ENCODE results near the gene PKHD1.

Gene PKHD1

DNA sequence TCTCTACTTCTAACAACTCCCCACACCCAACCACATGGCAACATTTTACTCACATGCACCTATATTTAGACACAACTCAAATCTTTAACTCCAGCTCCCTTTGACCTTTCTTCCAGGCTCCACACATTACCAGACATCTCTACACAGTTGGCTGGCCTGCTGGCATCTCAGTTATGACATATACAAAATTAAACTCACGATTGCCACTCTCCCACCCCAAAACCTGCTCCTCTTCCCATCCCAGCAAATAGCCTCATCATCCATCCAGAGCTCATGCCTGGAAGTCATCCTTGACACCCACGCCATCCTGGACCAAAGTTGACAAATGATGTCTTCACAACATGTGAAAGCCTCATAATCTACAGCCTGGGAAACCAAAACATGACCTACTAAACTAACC, 176.6 kb downstream of the PKHD1 start:
- no peaks in the 10 kb centered on the region for H3K4me1 ChIP-seq
- no peaks in the 10 kb centered on the region; the same call in 1 of the 2 replicates for H3K27me3 ChIP-seq (ENCODE audit: low read depth)
- H3K4me3 ChIP-seq = no peak overlapping the region
- no peak for DNase-seq (ENCODE audit: low spot score in 2 of 2)
- in situ Hi-C loops (cut with MboI; ENCODE audit: low sequenced_read_pairs) = no loop called here
- no peaks in the 10 kb centered on the region for H3K9me3 ChIP-seq
- H3K36me3 ChIP-seq (replicated peaks) = no peaks in the 10 kb centered on the region

- no peaks in the 10 kb centered on the region for H3K36me3 ChIP-seq (replicated peaks)
- H3K27me3 ChIP-seq (ENCODE audit: low read depth) = no peaks in the 10 kb centered on the region; the same call in 1 of the 2 replicates
- H3K9me3 ChIP-seq = no peaks in the 10 kb centered on the region
- no peak for DNase-seq (ENCODE audit: low spot score in 2 of 2)
- H3K4me1 ChIP-seq = no peaks in the 10 kb centered on the region
- in situ Hi-C loops (cut with MboI; ENCODE audit: low sequenced_read_pairs) = no loop called here
- no peak overlapping the region for H3K4me3 ChIP-seq
Observed at GRCh38 chr6:51908243-51908642, 179.2 kb downstream of the PKHD1 start.

DNA sequence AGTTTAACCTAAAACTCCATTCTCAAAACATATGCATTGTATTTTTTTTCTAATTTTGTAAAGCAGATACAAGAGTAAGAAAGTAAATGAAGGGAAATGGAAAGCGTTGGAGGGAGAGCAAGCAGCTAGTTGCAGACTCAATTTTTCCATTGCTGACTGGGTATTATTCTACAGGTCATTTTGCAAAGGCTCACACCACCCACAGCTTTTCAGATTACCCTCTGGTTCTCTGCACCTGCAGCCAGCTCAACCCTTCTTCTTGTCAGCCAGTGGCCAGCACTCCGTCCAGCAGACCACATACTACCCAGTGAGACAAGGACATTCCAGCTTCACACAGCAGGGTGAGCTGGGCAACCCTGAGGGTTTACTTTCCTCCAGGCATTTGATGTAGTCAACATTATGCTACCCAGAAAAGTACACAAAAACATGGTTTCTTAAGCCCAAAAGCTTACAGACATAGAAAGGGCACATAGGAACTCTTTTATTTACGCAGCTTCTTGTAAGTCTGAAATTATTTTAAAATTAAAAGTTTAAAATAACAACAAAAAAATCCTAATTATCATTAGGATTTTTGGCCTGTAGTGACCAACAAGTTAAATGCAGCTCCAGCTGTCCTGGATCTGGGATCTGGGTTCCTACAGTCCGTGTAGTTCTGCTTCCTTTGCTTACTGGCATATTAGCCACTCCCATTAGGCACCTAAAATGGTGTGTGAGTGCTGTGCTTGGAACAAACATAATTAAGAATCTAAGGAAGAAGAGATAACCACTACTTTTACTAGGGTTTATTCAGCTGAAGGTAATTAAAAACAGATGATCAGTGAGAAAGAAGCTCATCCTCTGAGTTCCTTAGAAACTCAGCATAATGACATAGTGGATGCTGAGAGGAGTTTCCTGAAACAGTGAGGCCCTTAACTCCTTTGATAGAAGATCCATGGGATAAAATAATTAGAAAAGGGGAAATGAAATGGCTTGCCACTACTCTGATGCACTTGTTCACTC, 185.3 kb downstream of the PKHD1 start:
- Histone ChIP-seq H3K27me3 (ENCODE audit: low read depth) (no peaks in the 10 kb centered on the region; the same call in 1 of the 2 replicates), H3K36me3 (replicated peaks) (no peaks in the 10 kb centered on the region), H3K4me3 (no peak overlapping the region), H3K9me3 (no peaks in the 10 kb centered on the region), H3K4me1 (no peaks in the 10 kb centered on the region)
- DNase-seq (ENCODE audit: low spot score in 2 of 2) = no peak
- in situ Hi-C loops (cut with MboI; ENCODE audit: low sequenced_read_pairs) = no loop called here

DNA sequence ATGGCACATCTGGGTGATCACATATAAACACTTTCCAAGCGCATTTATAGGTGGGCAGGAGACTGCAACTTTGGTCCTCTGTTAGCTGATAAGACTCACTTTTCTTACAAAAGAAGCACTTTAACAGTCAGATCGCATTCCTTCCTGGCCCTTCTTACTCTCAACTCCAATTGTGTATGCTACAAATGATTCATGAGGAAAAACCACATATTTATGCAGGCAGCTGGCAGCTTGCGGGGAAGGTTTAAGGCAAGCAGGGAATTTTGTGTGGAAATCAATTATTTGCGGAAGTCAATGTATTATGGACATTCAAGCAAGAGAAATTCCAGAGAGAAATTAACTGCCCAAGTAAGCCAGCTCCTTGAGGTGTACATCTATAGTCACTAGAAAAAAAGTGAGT, 194.0 kb downstream of the PKHD1 start:
- no peaks in the 10 kb centered on the region for H3K27me3 ChIP-seq (ENCODE audit: low read depth)
- H3K36me3 ChIP-seq (replicated peaks) = no peaks in the 10 kb centered on the region
- H3K9me3 ChIP-seq = no peaks in the 10 kb centered on the region
- H3K4me1 ChIP-seq = no peaks in the 10 kb centered on the region
- H3K4me3 ChIP-seq = no peak overlapping the region
- in situ Hi-C loops (cut with MboI; ENCODE audit: low sequenced_read_pairs) = no loop called here
- no peak for DNase-seq (ENCODE audit: low spot score in 2 of 2)

DNA sequence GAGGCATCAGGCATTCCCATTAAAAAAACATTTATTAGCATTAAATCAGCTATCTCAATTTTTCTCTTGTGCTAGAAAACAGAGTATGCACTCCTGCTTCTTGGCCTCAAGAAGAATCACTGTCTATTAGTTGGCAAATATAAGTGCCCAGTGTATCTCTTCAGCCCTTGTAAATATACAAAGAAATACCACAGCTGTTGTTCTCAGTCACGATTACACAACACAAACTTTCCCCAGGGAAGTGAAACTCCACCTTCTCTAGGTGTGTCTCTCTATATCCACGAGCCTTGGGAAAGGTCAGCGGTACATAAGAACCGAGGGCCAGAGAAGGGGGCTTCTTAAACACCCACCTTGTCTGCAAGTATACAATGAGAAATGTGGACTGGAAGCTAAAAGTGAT, 194.7 kb downstream of the PKHD1 start:
- no peaks in the 10 kb centered on the region for H3K9me3 ChIP-seq
- no peak overlapping the region for H3K4me3 ChIP-seq
- H3K36me3 ChIP-seq (replicated peaks) = no peaks in the 10 kb centered on the region
- H3K27me3 ChIP-seq (ENCODE audit: low read depth) = no peaks in the 10 kb centered on the region
- no peaks in the 10 kb centered on the region for H3K4me1 ChIP-seq
- no peak for DNase-seq (ENCODE audit: low spot score in 2 of 2)
- in situ Hi-C loops (cut with MboI; ENCODE audit: low sequenced_read_pairs) = no loop called here

DNA sequence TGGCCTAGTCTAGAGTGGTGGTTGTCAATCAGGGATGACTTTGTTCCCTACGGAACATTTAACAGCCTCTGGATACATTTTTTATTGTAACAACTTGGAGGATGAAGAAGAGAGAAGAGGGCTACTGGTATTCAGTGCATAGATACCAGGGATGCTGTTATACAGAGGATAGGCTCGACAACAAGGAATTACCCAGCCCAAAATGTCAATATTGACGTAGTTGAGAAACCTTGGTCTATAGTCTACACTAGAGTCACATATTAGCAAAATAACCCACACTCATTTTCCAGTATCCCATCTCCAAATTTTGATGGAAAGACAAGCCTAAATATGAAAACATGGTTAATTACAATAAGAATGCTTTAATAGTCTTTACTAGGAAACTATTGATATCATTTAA, 195.1 kb downstream of the PKHD1 start:
- Histone ChIP-seq H3K36me3 (replicated peaks) (no peaks in the 10 kb centered on the region), H3K4me1 (no peaks in the 10 kb centered on the region), H3K27me3 (ENCODE audit: low read depth) (no peaks in the 10 kb centered on the region), H3K4me3 (no peak overlapping the region), H3K9me3 (no peaks in the 10 kb centered on the region)
- in situ Hi-C loops (cut with MboI; ENCODE audit: low sequenced_read_pairs) = no loop called here
- no peak for DNase-seq (ENCODE audit: low spot score in 2 of 2)

- no peaks in the 10 kb centered on the region for H3K27me3 ChIP-seq (ENCODE audit: low read depth)
- no peaks in the 10 kb centered on the region for H3K4me1 ChIP-seq
- H3K4me3 ChIP-seq = no peak overlapping the region
- in situ Hi-C loops (cut with MboI; ENCODE audit: low sequenced_read_pairs) = no loop called here
- H3K36me3 ChIP-seq (replicated peaks) = no peaks in the 10 kb centered on the region
- DNase-seq (ENCODE audit: low spot score in 2 of 2) = no peak
- H3K9me3 ChIP-seq = no peaks in the 10 kb centered on the region
Observed at GRCh38 chr6:51891784-51892183, 195.6 kb downstream of the PKHD1 start.

DNA sequence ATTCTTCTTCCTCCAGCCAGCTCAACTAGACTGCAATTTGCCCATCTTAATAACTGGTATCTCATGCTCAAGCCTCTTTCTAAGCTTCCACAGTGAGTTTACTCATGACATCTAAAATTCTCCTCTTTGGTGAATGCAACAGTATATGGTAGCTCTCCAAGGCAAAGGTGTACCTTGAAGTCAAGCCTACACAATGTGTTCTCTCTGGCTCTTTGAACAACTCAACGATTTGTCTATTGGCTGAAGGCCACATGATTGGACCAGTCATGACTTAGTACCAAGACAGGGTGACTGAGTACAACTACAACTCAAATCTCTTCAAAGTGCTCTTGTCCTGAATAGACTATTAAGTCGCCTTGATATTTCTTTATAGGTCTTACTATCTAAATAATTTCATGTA, 199.6 kb downstream of the PKHD1 start:
- in situ Hi-C loops (cut with MboI; ENCODE audit: low sequenced_read_pairs) = no loop called here
- DNase-seq (ENCODE audit: low spot score in 2 of 2) = no peak
- H3K27me3 ChIP-seq (ENCODE audit: low read depth) = no peaks in the 10 kb centered on the region
- H3K36me3 ChIP-seq (replicated peaks) = no peaks in the 10 kb centered on the region
- no peaks in the 10 kb centered on the region for H3K4me1 ChIP-seq
- H3K9me3 ChIP-seq = no peaks in the 10 kb centered on the region
- no peak overlapping the region for H3K4me3 ChIP-seq

DNA sequence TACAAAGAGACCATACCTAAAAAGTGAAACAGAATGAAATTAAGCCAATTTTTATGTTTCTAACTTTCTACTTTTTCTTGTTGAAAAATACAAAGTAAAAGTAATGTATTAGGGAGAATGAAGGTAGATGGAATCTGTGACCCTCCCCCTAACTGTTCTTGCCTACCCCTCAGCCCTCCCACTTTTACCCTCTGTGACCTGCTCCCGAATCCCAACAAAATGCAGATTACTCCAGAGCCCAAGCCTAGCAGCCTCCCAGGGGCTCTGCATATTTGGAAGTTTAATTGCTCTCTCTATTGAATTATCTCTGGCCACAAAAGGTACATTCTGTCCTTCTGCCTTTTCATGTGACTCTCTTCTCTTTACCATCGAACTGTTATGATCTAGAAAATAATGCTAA, 201.5 kb downstream of the PKHD1 start:
- H3K4me1 ChIP-seq = no peaks in the 10 kb centered on the region
- H3K27me3 ChIP-seq (ENCODE audit: low read depth) = no peaks in the 10 kb centered on the region
- H3K4me3 ChIP-seq = no peak overlapping the region
- no peaks in the 10 kb centered on the region for H3K9me3 ChIP-seq
- in situ Hi-C loops (cut with MboI; ENCODE audit: low sequenced_read_pairs) = no loop called here
- DNase-seq (ENCODE audit: low spot score in 2 of 2) = no peak
- H3K36me3 ChIP-seq (replicated peaks) = no peaks in the 10 kb centered on the region

- Histone ChIP-seq H3K4me1 (no peaks in the 10 kb centered on the region), H3K27me3 (ENCODE audit: low read depth) (0 out of 2 replicates have a peak, but pooled peaks cover 2% of the 10 kb centered on the region), H3K36me3 (replicated peaks) (no peaks in the 10 kb centered on the region), H3K9me3 (no peaks in the 10 kb centered on the region), H3K4me3 (no peak overlapping the region)
- in situ Hi-C loops (cut with MboI; ENCODE audit: low sequenced_read_pairs) = loop anchor here (25.0 kb wide), 1 partner anchor 144 kb away; no protein-coding TSS in a partner anchor
- DNase-seq (ENCODE audit: low spot score in 2 of 2) = no peak
Observed at GRCh38 chr6:51868591-51869355, 218.6 kb downstream of the PKHD1 start.

DNA sequence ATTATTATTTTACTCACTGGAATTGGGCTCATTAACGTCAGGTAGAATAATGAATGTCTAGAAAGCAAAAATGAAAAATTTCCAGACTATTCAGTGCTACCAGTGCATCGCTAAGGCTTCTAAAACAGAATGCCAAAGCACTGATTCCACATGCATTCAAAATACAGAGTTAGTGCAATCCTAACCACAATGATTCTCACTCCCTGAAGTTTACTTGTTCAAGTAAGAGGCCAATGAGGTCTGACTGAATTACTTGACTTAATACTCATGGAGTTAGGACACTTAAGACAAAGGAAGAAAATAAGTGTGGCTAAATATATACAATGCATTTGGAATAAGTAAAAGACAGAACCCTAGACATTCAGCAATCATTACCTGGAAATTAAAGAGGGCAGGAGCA, 220.5 kb downstream of the PKHD1 start:
- H3K9me3 ChIP-seq = no peaks in the 10 kb centered on the region
- H3K4me3 ChIP-seq = no peak overlapping the region
- DNase-seq (ENCODE audit: low spot score in 2 of 2) = no peak
- H3K36me3 ChIP-seq (replicated peaks) = no peaks in the 10 kb centered on the region
- H3K4me1 ChIP-seq = no peaks in the 10 kb centered on the region
- in situ Hi-C loops (cut with MboI; ENCODE audit: low sequenced_read_pairs) = loop anchor here (25.0 kb wide), 1 partner anchor 145 kb away; no protein-coding TSS in a partner anchor
- H3K27me3 ChIP-seq (ENCODE audit: low read depth) = 0 out of 2 replicates have a peak, but pooled peaks cover 2% of the 10 kb centered on the region

- Histone ChIP-seq H3K9me3 (no peaks in the 10 kb centered on the region), H3K4me1 (no peaks in the 10 kb centered on the region), H3K27me3 (ENCODE audit: low read depth) (0 out of 2 replicates have a peak, but pooled peaks cover 2% of the 10 kb centered on the region), H3K4me3 (no peak overlapping the region), H3K36me3 (replicated peaks) (no peaks in the 10 kb centered on the region)
- in situ Hi-C loops (cut with MboI; ENCODE audit: low sequenced_read_pairs) = loop anchor here (25.0 kb wide), 1 partner anchor 146 kb away; no protein-coding TSS in a partner anchor
- DNase-seq (ENCODE audit: low spot score in 2 of 2) = no peak
Observed at GRCh38 chr6:51865996-51866395, 221.4 kb downstream of the PKHD1 start.

- Histone ChIP-seq H3K27me3 (ENCODE audit: low read depth) (0 out of 2 replicates have a peak, but pooled peaks cover 2% of the 10 kb centered on the region), H3K4me1 (no peaks in the 10 kb centered on the region), H3K4me3 (no peak overlapping the region), H3K9me3 (no peaks in the 10 kb centered on the region), H3K36me3 (replicated peaks) (no peaks in the 10 kb centered on the region)
- in situ Hi-C loops (cut with MboI; ENCODE audit: low sequenced_read_pairs) = loop anchor here (25.0 kb wide), 1 partner anchor 147 kb away; no protein-coding TSS in a partner anchor
- DNase-seq (ENCODE audit: low spot score in 2 of 2) = no peak
Observed at GRCh38 chr6:51865176-51865575, 222.2 kb downstream of the PKHD1 start.
